ENCODE measurements around the gene HDAC4.

DNA sequence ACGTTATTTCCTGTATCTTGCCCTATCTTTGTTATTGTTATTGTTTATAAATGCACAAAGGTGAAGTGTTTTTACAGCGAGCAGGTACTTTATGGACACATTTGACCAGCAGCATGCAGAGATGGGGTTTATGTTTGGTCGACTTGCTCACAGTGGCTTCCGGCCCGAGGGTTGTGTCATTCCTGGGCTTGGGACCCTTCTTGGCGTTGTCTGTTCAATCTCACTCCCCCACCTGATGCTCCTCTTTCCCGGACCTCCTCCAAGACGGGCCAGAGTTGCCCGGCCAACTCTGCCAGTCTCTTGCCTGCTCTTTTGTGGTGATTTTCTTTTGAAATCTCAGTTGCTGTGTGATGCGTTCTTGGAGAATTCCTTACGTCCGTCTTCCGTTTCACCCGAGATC, 399.0 kb downstream of the HDAC4 start:
- TF ChIP-seq CTCF (IDR thresholded peaks at IDR 0.05; ENCODE audit: low read length): no peak
- no peak for TF ChIP-seq EZH2 (IDR thresholded peaks at IDR 0.05; ENCODE audit: borderline replicate concordance, low read length)
